Trophoblast cell (in vitro differentiated cells and primary cell): ENCODE results near the gene MAGEA11.

Experiments used
- DNase-seq, 2 donors: peaks; one replicate each; pipeline ENCODE4 v3.0.0-alpha.2; 2016
- H2AFZ ChIP-seq: 2 replicates; pipeline ENCODE4 v1.6.1; 2013; ENCODE audit warnings: low read length, moderate library complexity, mild to moderate bottlenecking; ENCODE audit not compliant: insufficient read depth, poor library complexity
- H2AK5ac ChIP-seq: 2 replicates; pipeline ENCODE4 v1.6.1; 2013; ENCODE audit warnings: mild to moderate bottlenecking, low read length
- H2BK120ac ChIP-seq: 2 replicates; pipeline ENCODE4 v1.6.1; 2013; ENCODE audit warnings: low read length, mild to moderate bottlenecking, moderate library complexity; ENCODE audit not compliant: insufficient read depth, poor library complexity
- H2BK12ac ChIP-seq: 2 replicates; pipeline ENCODE4 v1.6.1; 2013; ENCODE audit warnings: mild to moderate bottlenecking, low read length, moderate library complexity
- H2BK5ac ChIP-seq: 2 replicates; pipeline ENCODE4 v1.6.1; 2013; ENCODE audit warnings: low read length, low read depth, moderate library complexity, mild to moderate bottlenecking; ENCODE audit not compliant: poor library complexity
- H3K14ac ChIP-seq: 2 replicates; pipeline ENCODE4 v1.6.1; 2013; ENCODE audit warnings: mild to moderate bottlenecking, low read length
- H3K18ac ChIP-seq: 2 replicates; pipeline ENCODE4 v1.6.1; 2013; ENCODE audit warnings: mild to moderate bottlenecking, low read length
- H3K23ac ChIP-seq: 2 replicates; pipeline ENCODE4 v1.6.1; 2013; ENCODE audit warnings: low read length
- H3K27ac ChIP-seq: 2 replicates; pipeline ENCODE4 v1.5.1; 2013; ENCODE audit warnings: low read depth, mild to moderate bottlenecking, inconsistent platforms, low read length, moderate library complexity
- H3K27me3 ChIP-seq: 2 replicates; pipeline ENCODE4 v1.6.1; 2013; ENCODE audit warnings: inconsistent platforms, mild to moderate bottlenecking, low read length, moderate library complexity; ENCODE audit not compliant: insufficient read depth
- H3K36me3 ChIP-seq, 2 experiments: 1 replicate in 1 of 2; 2 replicates in 1 of 2; pipeline ENCODE4 v1.6.1; 2013; ENCODE audit warnings: low read length in 2 of 2, mild to moderate bottlenecking in 2 of 2, moderate library complexity in 1 of 2; ENCODE audit not compliant: insufficient read depth in 2 of 2, control insufficient read depth in 1 of 2
- H3K4ac ChIP-seq: 2 replicates; pipeline ENCODE4 v1.6.1; 2013; ENCODE audit warnings: low read depth, mild to moderate bottlenecking, low read length, moderate library complexity
- H3K4me1 ChIP-seq, 2 experiments: 1 replicate in 1 of 2; 2 replicates in 1 of 2; pipeline ENCODE4 v1.6.1; 2013; ENCODE audit warnings: low read length in 2 of 2, mild to moderate bottlenecking in 2 of 2, moderate library complexity in 1 of 2; ENCODE audit not compliant: insufficient read depth in 2 of 2, control insufficient read depth in 1 of 2
- H3K4me2 ChIP-seq: 2 replicates; pipeline ENCODE4 v1.6.1; 2013; ENCODE audit warnings: inconsistent platforms, mild to moderate bottlenecking, low read length, moderate library complexity
- H3K4me3 ChIP-seq: 2 replicates; pipeline ENCODE4 v1.5.1; 2013; ENCODE audit warnings: mild to moderate bottlenecking, low read depth, low read length, inconsistent platforms
- H3K79me1 ChIP-seq: one replicate; pipeline ENCODE4 v1.6.1; 2013; ENCODE audit warnings: low read length
- H3K79me2 ChIP-seq: 2 replicates; pipeline ENCODE4 v1.6.1; 2013; ENCODE audit warnings: low read length, mild to moderate bottlenecking; ENCODE audit not compliant: control insufficient read depth, insufficient read depth, poor library complexity
- H3K9ac ChIP-seq: 2 replicates; pipeline ENCODE4 v1.6.1; 2013; ENCODE audit warnings: mild to moderate bottlenecking, low read length
- H3K9me3 ChIP-seq: 2 replicates; pipeline ENCODE4 v1.6.1; 2013; ENCODE audit warnings: low read depth, mild to moderate bottlenecking, control low read depth, inconsistent platforms, low read length; ENCODE audit not compliant: insufficient read depth
- H4K12ac ChIP-seq: 2 replicates; pipeline ENCODE4 v1.6.1; 2013; ENCODE audit warnings: low read depth, mild to moderate bottlenecking, low read length, moderate library complexity
- H4K8ac ChIP-seq: 2 replicates; pipeline ENCODE4 v1.6.1; 2013; ENCODE audit warnings: low read depth, mild to moderate bottlenecking, low read length, moderate library complexity
- H4K91ac ChIP-seq: one replicate; pipeline ENCODE4 v1.6.1; 2013; ENCODE audit warnings: low read depth, mild to moderate bottlenecking, low read length, moderate library complexity
- WGBS: extraction: QIAGEN DNeasy Blood & Tissue Kit; methylation state at CpG from one replicate; pipeline ENCODE4 v1.1.7; 2013; ENCODE audit warnings: missing lambda C conversion rate; ENCODE audit not compliant: insufficient read length, insufficient coverage; ENCODE audit errors: extremely low coverage; 5-methylcytosine and 5-hydroxymethylcytosine counted together

MAGEA11 gene

DNA sequence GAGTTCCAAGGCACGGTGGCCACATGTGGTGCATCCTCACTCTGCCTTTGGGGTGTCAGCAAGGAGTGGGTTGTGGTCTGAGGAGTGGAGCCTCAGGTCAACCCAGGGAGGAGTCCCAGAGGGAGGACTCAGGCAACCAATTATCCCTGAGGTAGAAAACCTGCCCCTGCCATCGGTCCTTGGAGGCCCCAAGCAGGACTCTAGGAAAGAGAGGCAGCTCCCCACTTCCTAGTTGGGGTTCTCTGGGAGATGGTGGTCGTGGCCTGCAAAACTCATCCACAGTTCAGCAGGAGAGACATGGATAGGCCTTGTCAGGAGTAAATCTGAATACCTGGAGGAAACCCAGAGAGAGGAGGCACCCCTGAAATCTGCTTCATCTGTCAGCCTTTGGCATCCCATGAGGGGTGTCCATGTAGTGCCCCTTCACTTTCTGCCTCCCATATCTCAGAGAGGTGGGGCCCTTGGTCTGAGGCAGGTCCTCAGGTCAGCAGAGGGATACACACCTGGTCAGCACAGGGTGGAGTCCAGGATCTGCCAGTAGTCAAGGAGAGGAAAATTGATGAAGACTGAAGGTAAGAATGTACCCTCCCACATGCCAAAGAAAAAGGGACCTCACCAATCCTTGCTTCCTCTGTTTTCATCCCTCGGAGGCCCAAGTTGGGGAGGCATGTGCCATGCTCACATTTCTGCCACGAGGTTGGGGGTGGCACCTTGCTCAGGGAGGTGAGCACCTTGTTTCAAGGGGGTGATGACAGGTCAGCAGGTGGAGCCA is 1.6 kb downstream of the MAGEA11 start:
- no CpG with 5 or more reads among the region's 5 CpGs for WGBS

GRCh38 chrX:149715468-149715867 is 3.6 kb downstream of the MAGEA11 start:
- no peak overlapping the region for H3K4me3 ChIP-seq
- H2AFZ ChIP-seq: no peak overlapping the region
- H3K18ac ChIP-seq: no peak overlapping the region
- H3K27ac ChIP-seq: no peak overlapping the region
- no peak overlapping the region for H2BK12ac ChIP-seq
- no peaks in the 10 kb centered on the region for H3K79me2 ChIP-seq
- no peak for DNase-seq
- no peak overlapping the region for H2AK5ac ChIP-seq
- H3K27me3 ChIP-seq: no peaks in the 10 kb centered on the region
- H4K91ac ChIP-seq: no peak overlapping the region
- H3K23ac ChIP-seq: no peak overlapping the region
- H2BK120ac ChIP-seq: no peak overlapping the region
- no peak overlapping the region for H3K4ac ChIP-seq
- no peak overlapping the region for H3K14ac ChIP-seq
- H3K9me3 ChIP-seq: no peaks in the 10 kb centered on the region
- WGBS: no CpG with 5 or more reads among the region's 2 CpGs
- H3K4me2 ChIP-seq: no peak overlapping the region
- no peak overlapping the region for H2BK5ac ChIP-seq
- H4K8ac ChIP-seq: no peak overlapping the region
- no peak overlapping the region for H3K9ac ChIP-seq
- no peaks in the 10 kb centered on the region for H3K4me1 ChIP-seq
- H3K36me3 ChIP-seq: no peaks in the 10 kb centered on the region
- H4K12ac ChIP-seq: no peak overlapping the region
- H3K79me1 ChIP-seq: no peaks in the 10 kb centered on the region

More for the DNA sequence above, 1.6 kb downstream of the MAGEA11 start:
- no peak overlapping the region for H2BK12ac ChIP-seq
- no peak overlapping the region for H3K23ac ChIP-seq
- no peaks in the 10 kb centered on the region for H3K36me3 ChIP-seq
- H3K9me3 ChIP-seq: no peaks in the 10 kb centered on the region
- H3K4me2 ChIP-seq: no peak overlapping the region
- no peak overlapping the region for H4K91ac ChIP-seq
- H2BK5ac ChIP-seq: no peak overlapping the region
- H2AFZ ChIP-seq: no peak overlapping the region
- no peak overlapping the region for H3K27ac ChIP-seq
- no peak overlapping the region for H3K4ac ChIP-seq
- H3K79me1 ChIP-seq: no peaks in the 10 kb centered on the region
- H2BK120ac ChIP-seq: no peak overlapping the region
- H3K27me3 ChIP-seq: no peaks in the 10 kb centered on the region
- H3K14ac ChIP-seq: no peak overlapping the region
- no peak overlapping the region for H3K18ac ChIP-seq
- no peak overlapping the region for H4K8ac ChIP-seq
- no peaks in the 10 kb centered on the region for H3K4me1 ChIP-seq
- no peak overlapping the region for H2AK5ac ChIP-seq
- no peak overlapping the region for H4K12ac ChIP-seq
- no peaks in the 10 kb centered on the region for H3K79me2 ChIP-seq
- no peak for DNase-seq
- H3K4me3 ChIP-seq: no peak overlapping the region
- H3K9ac ChIP-seq: no peak overlapping the region

DNA sequence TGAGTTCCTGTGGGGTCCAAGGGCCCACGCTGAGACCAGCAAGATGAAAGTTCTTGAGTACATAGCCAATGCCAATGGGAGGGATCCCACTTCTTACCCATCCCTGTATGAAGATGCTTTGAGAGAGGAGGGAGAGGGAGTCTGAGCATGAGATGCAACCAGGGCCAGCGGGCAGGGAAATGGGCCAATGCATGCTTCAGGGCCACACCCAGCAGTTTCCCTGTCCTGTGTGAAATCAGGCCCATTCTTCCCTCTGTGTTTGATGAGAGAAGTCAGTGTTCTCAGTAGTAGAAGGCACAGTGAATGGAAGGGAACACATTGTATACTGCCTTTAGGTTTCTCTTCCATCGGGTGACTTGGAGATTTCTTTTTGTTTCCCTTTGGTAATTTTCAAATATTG is 4.8 kb downstream of the MAGEA11 start:
- Histone ChIP-seq H3K79me1 (no peaks in the 10 kb centered on the region), H2BK5ac (no peak overlapping the region), H3K4me1 (no peaks in the 10 kb centered on the region), H4K12ac (no peak overlapping the region), H3K14ac (no peak overlapping the region), H3K27ac (no peak overlapping the region), H3K36me3 (no peaks in the 10 kb centered on the region), H3K9me3 (no peaks in the 10 kb centered on the region), H3K4me2 (no peak overlapping the region), H3K18ac (no peak overlapping the region), H2BK12ac (no peak overlapping the region), H3K4ac (no peak overlapping the region), H4K8ac (no peak overlapping the region), H3K9ac (no peak overlapping the region), H2AFZ (no peak overlapping the region), H4K91ac (no peak overlapping the region), H3K79me2 (no peaks in the 10 kb centered on the region), H3K4me3 (no peak overlapping the region), H3K23ac (no peak overlapping the region), H3K27me3 (no peaks in the 10 kb centered on the region), H2AK5ac (no peak overlapping the region), H2BK120ac (no peak overlapping the region)
- no peak for DNase-seq
- no CpG with 5 or more reads among the region's 3 CpGs for WGBS

- Histone ChIP-seq H2AK5ac (no peak overlapping the region), H3K36me3 (no peaks in the 10 kb centered on the region), H3K79me1 (no peaks in the 10 kb centered on the region), H3K9ac (no peak overlapping the region), H3K18ac (no peak overlapping the region), H3K4me2 (no peak overlapping the region), H2AFZ (no peak overlapping the region), H3K27me3 (no peaks in the 10 kb centered on the region), H3K4ac (no peak overlapping the region), H4K91ac (no peak overlapping the region), H3K23ac (no peak overlapping the region), H2BK5ac (no peak overlapping the region), H4K12ac (no peak overlapping the region), H3K4me3 (no peak overlapping the region), H4K8ac (no peak overlapping the region), H3K27ac (no peak overlapping the region), H3K4me1 (no peaks in the 10 kb centered on the region), H3K9me3 (no peaks in the 10 kb centered on the region), H2BK12ac (no peak overlapping the region), H2BK120ac (no peak overlapping the region), H3K79me2 (no peaks in the 10 kb centered on the region), H3K14ac (no peak overlapping the region)
- DNase-seq: no peak
- WGBS: no CpG with 5 or more reads among the region's 5 CpGs
Observed at GRCh38 chrX:149717803-149718202, 5.9 kb downstream of the MAGEA11 start.
